GM04503 (cell line): ENCODE measurements around the gene P2RY12.

Experiments used
- DNase-seq: peaks from one replicate; pipeline ENCODE4 v3.0.0-alpha.2; 2012; ENCODE audit warnings: low read depth

The P2RY12 gene

DNA sequence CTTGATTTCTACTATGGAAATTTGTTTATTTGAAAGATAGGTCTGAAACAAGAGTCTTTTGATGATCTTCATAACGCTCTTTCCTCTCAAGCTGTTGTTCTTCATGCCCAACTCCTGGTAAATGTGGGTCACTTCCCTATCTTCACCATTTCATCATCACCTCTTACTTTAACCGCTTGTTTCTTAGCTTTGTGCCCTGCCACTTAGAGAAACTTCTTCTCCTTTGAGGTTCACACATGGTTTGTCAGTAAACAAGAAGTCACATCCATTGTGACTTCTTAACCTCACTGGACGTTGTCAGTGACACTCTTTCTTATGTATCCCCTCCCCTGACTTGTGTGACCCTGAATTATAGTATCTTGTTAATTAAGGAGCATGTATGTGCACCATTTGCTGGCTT, 38.3 kb downstream of the P2RY12 start:
- DNase-seq = no peak

DNA sequence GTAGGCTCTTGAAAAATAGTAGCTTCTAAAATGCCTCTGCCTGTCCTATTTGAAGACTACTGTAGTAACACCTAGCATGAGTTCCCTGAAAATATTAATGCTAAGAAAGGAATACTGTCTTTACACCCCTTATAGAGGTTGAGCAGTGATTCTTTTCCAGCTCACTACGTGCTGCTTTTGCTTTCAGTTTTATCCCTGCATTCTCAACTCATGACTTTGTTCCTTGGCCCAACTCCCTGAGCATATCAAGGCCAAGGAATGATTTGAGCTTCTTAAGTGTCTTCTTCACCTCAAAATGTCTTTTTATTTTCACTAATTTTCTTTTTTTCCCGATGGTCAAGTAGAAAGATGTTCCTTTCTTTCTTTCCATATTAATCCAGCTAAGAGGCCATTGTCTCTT, 38.7 kb downstream of the P2RY12 start:
- DNase-seq = peak; percentile 61

DNA sequence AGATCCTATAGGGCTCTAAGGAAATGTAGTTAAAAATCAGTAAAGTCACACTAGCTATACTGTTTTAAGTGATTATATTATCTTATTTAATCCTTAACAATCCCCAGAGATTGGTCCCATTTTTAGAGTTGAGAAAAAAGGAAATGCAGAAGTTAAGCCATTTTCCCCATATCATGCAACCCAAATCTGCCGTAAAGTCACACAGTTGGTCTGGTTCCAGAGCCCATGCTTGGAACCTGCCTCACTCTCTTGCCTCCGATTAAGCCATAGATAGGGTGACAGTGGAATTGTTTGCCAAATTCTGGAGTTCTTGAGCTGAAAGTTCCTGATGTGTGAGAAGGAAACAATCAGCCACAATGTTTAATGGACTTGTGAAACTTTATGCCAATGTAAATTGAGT, 52.9 kb downstream of the P2RY12 start:
- no peak for DNase-seq

- DNase-seq = no peak
Measured at GRCh38 chr3:151330899-151331298, 53.7 kb downstream of the P2RY12 start.

- no peak for DNase-seq
Measured at GRCh38 chr3:151330379-151330778, 54.2 kb downstream of the P2RY12 start.

- DNase-seq = no peak
Measured at GRCh38 chr3:151329363-151329762, 55.2 kb downstream of the P2RY12 start, which contains the start of gene P2RY13. Gene P2RY13 (minus strand): TSS chr3:151329549. CDS start chr3:151329528, 21 bp downstream.

GRCh38 chr3:151328298-151328995, 56.1 kb downstream of the P2RY12 start:
- DNase-seq = no peak

GRCh38 chr3:151327571-151328198, 56.9 kb downstream of the P2RY12 start:
- DNase-seq = no peak

DNA sequence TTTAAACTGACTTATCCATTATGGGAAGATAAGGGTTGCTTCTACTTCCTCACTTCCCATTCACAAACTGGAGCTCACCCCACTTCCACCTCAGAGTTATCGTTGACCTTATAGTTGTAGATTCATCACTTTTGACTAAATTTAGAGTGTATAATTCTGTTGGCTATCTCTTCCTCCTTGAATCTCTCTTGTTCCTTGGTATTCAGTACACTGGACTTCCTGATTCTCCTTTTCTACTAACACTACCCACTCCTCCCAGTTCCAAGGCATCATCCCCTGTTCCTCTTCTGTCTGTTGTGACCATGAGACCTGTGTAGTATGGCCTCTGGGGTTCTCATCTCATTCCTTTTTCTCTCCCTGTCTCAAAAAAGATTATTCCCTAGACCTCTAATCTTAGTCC, 62.0 kb downstream of the P2RY12 start:
- DNase-seq = no peak

GRCh38 chr3:151321526-151321925, 63.0 kb downstream of the P2RY12 start:
- no peak for DNase-seq

- DNase-seq = no peak
Measured at GRCh38 chr3:151320131-151320530, 64.4 kb downstream of the P2RY12 start.

DNA sequence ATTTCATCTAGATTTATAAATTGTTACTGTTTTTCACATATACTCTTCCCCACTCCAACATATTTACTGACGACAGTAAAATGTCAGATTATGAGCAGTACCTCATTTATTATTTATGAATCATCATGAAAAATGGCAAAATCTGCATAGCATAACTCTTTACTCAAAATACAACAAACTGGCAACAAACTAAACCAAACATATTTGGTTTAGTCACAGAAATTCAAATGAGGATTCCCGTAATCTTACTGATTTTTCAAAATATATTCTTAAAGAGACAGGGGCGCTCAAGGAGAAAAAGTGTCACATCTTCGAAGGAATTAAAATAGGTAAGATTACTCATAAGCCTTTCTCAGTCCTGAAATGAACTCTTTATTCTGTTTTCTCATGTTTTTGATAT, 64.9 kb downstream of the P2RY12 start:
- no peak for DNase-seq

DNA sequence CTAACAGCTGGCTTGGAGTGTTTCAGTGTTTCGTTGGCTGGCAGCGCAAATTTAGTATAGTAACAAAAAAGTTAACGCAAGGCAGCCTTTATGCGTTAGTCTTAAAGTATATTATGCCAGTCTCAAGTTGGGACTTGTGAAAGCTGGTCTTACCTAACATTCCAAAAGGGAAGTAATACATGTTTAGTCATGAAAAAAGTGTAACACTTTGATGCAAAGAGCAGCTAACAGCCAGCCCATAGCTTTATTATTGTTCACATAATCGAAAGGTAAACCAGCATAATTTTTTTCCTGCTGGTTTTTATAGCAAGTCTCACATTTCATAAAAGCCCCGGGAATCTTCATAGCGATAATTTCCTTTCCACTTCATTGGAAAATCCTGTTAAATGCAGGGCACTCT, 65.6 kb downstream of the P2RY12 start:
- no peak for DNase-seq

GRCh38 chr3:151318313-151318712, 66.2 kb downstream of the P2RY12 start:
- DNase-seq = no peak

DNA sequence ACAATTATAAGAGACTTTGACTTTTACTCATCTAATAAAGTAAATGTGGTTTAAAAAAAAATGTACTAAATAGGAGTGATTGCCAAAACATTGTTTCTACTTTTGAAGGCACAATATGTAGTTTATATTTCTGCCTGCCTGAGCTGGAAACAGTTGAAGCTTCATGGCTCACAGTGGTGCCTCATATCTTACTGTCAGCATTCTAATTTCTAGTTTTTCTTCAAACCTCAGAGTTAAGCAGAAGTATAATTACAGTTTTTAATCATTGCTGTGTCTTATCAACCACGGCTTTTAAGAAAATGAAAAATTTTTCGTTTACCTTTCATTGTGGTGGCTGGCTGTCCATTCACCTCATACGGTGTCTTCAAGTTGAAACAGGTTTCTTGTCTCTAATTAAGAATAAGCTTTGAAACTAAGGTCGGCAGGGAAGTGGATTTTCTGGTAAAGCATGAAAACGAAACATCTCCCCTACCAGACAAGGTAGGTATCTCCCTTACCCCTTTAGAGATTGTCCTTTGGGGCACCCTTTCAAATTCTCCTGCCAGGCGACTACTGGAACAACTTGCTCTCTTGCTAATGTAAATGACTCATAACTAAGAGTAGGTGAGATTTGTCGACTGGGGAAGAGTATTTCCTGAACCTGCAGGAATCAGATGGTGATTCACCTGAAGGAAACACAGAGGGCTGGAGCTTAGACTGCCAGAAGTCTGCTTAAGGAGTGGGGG, 68.1 kb downstream of the P2RY12 start, which contains the start of gene GPR87:
GPR87 (minus strand) TSS at position 554 of the 725 bp plus-strand sequence. CDS start 16,720 bp downstream, outside the sequence.
- no peak for DNase-seq

DNA sequence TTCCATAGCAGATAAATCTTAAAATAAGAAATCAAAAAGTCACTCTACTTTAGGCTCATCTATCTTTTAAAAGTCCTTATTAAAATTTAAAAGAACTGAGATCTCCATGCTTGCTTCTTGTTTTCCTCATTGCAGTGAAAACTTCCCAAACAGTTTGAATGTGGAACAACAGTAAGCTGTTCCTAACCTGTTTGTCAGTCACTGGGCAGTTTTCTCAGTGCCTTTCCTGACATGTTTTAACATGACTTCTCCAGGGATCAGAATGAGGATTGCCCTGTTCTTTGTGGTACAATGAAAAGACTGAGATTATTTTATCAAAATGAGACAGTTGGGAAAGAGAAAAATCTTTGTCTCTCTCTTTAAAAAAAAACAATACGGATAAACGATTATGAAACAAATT, 68.7 kb downstream of the P2RY12 start:
- DNase-seq = no peak

DNA sequence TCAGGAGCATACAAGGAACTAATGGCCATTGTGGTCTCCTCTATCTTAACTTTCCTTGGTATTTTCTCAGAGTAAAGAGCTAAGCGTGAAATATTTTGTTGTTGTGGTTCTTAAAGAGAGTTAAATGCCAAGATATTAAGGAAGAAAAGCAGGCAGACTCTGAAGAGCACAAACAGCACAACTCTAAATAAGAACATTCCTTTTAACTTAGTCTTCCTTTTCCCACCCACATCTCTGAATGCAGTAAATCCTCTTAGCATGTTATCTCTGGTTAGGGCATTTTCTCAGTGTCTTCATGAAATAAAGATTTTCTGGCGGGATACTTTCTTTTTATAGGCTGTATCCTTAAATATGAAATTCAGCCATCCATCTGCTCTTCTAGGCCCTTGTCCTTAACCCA, 69.4 kb downstream of the P2RY12 start:
- DNase-seq = no peak

DNA sequence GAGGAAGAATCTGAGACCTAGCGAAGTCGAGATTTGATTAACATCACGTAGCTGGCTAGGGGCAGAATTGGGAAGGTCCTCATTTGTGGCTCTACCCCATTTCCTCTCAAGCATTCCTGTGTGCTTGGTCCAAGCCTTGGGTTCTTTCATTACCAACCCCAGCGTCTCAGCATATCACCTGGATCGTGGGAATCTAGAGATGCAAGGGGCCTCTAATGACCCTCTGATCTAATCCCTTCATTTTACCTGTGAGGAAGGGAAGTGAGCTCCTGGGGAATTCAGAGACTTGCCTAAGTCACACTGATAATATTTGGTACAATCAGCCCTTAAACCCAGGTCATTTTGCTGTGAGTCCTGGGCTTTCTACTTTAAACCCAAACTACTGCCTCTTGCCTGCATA, 70.0 kb downstream of the P2RY12 start:
- no peak for DNase-seq

GRCh38 chr3:151314137-151314536, 70.4 kb downstream of the P2RY12 start:
- no peak for DNase-seq

GRCh38 chr3:151312972-151313371, 71.6 kb downstream of the P2RY12 start:
- DNase-seq = no peak

DNA sequence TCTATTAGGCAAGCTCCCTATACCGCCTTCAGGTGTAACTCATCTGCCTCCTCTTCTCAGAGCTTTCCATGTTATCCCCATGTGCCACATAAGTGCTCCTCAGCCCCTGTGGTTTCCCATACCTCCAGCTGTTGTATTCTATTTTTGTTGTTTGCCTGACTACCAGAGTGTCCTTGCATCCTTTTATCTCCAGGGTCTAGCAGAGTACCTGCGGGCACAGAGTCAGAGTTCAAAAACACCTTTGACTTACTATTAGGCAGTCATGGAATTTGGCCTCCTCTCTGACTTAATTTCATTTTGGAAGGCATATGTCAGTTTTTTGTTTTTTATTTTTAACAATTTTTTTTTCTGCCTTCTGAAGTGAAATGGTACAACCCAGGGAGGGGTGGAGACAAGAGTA, 75.0 kb downstream of the P2RY12 start:
- DNase-seq = no peak

DNA sequence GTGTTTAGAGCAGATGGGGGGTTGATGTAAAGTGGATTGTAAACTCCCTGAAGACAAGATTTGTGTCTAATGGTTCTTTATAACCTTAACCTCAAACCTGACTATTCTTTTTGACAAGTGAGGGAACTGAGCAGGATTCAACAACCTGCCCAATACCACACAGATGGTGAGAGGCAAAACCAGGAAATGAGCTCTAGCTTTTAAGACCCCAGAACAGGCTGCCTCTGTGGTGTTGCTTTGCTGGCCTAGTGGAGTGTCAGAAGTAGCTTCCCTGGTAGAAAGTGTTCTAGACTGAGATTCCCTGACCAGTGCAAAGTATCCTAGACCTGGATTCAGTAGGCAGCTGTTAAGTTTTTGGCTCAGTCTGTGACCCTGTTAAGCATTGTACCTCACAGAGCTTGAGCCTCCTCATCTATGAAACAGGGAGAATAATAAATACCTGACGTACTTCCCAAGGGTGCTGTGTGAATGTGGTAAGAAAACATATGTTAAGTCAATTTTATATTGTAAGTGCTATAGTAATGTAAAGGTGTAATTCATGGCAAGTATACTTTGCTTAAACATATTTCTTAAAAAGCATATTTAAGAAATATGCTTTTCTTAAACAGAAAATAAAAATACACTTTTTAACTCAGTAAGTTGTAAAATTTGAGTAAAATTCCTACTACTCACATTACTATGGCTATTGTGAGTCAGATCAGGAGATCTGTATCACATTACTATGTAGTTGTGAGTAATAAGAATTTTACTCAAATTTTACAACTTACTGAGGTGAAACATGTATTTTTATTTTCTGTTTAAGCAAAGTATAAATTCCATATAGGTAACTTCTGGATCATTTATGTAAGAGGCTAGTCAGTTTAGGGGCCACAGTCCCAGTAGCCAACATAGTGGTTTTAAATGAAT, 76.7 kb downstream of the P2RY12 start:
- no peak for DNase-seq
